Measurements from ENCODE around the gene SLC39A8. TPM values are rescaled to one million over a fixed set of nuclear protein-coding genes. Genes with fewer than 3 reads are reported as not detected.

SLC39A8 gene
- total RNA-seq, 1 donor from 2014 or later: 17.1 TPM

GRCh38 chr4:102338405-102338804, 6.9 kb downstream of the SLC39A8 start:
- TF ChIP-seq CTCF (IDR thresholded peaks at IDR 0.05): no peak
- no peak overlapping the region for H3K4me3 ChIP-seq
- H3K9me3 ChIP-seq: no peaks in the 10 kb centered on the region
- intact Hi-C loops (cut with DNase I): no loop called here
- no peaks in the 10 kb centered on the region for H3K36me3 ChIP-seq
- no peaks in the 10 kb centered on the region for H3K4me1 ChIP-seq
- no peak for DNase-seq (ENCODE audit: low spot score in 2 of 2)
- H3K27me3 ChIP-seq: no peaks in the 10 kb centered on the region
- H3K27ac ChIP-seq: no peak overlapping the region

- Histone ChIP-seq H3K36me3 (no peaks in the 10 kb centered on the region), H3K27ac (no peak overlapping the region), H3K9me3 (no peaks in the 10 kb centered on the region), H3K4me3 (no peak overlapping the region), H3K4me1 (no peaks in the 10 kb centered on the region), H3K27me3 (no peaks in the 10 kb centered on the region)
- intact Hi-C loops (cut with DNase I): no loop called here
- no peak for DNase-seq (ENCODE audit: low spot score in 2 of 2)
- no peak for TF ChIP-seq CTCF (IDR thresholded peaks at IDR 0.05)
These were observed 9.7 kb downstream of the SLC39A8 start for GRCh38 chr4:102335616-102336015.

GRCh38 chr4:102334624-102335023, 10.7 kb downstream of the SLC39A8 start:
- Histone ChIP-seq H3K9me3 (no peaks in the 10 kb centered on the region), H3K4me3 (no peak overlapping the region), H3K27me3 (no peaks in the 10 kb centered on the region), H3K27ac (no peak overlapping the region), H3K36me3 (no peaks in the 10 kb centered on the region), H3K4me1 (no peaks in the 10 kb centered on the region)
- no peak for DNase-seq (ENCODE audit: low spot score in 2 of 2)
- intact Hi-C loops (cut with DNase I): no loop called here
- no peak for TF ChIP-seq CTCF (IDR thresholded peaks at IDR 0.05)

- H3K27me3 ChIP-seq: no peaks in the 10 kb centered on the region
- no peaks in the 10 kb centered on the region for H3K36me3 ChIP-seq
- H3K4me1 ChIP-seq: no peaks in the 10 kb centered on the region
- no peaks in the 10 kb centered on the region for H3K9me3 ChIP-seq
- H3K4me3 ChIP-seq: no peak overlapping the region
- intact Hi-C loops (cut with DNase I): no loop called here
- no peak for DNase-seq (ENCODE audit: low spot score in 2 of 2)
- H3K27ac ChIP-seq: no peak overlapping the region
- no peak for TF ChIP-seq CTCF (IDR thresholded peaks at IDR 0.05)
These were observed 11.5 kb downstream of the SLC39A8 start for GRCh38 chr4:102333787-102334186.

GRCh38 chr4:102328045-102328444, 17.2 kb downstream of the SLC39A8 start:
- Histone ChIP-seq H3K9me3 (no peaks in the 10 kb centered on the region), H3K4me3 (no peak overlapping the region), H3K4me1 (no peaks in the 10 kb centered on the region), H3K36me3 (no peaks in the 10 kb centered on the region), H3K27ac (no peak overlapping the region), H3K27me3 (no peaks in the 10 kb centered on the region)
- no peak for DNase-seq (ENCODE audit: low spot score in 2 of 2)
- intact Hi-C loops (cut with DNase I): no loop called here
- no peak for TF ChIP-seq CTCF (IDR thresholded peaks at IDR 0.05)

- Histone ChIP-seq H3K36me3 (no peaks in the 10 kb centered on the region), H3K4me1 (no peaks in the 10 kb centered on the region), H3K9me3 (no peaks in the 10 kb centered on the region), H3K4me3 (no peak overlapping the region), H3K27me3 (no peaks in the 10 kb centered on the region), H3K27ac (no peak overlapping the region)
- no peak for TF ChIP-seq CTCF (IDR thresholded peaks at IDR 0.05)
- DNase-seq (ENCODE audit: low spot score in 2 of 2): no peak
- intact Hi-C loops (cut with DNase I): no loop called here
These were observed 18.3 kb downstream of the SLC39A8 start for GRCh38 chr4:102326951-102327350.
